Upper lobe of right lung (tissue), 1 donor: Measurements from ENCODE around the gene MGLL. TPM values are rescaled to one million over a fixed set of nuclear protein-coding genes. Genes with fewer than 3 reads are reported as not detected.

Experiments
- ATAC-seq: fragments of 200-7000 bp; cut with Tn5 transposase; one replicate; pipeline ENCODE4 v1.9.1; 2020; ENCODE audit warnings: mild to moderate bottlenecking, moderate library complexity
- DNase-seq: peaks from one replicate; pipeline ENCODE4 v3.0.0-alpha.2; 2020
- H3K27ac ChIP-seq: fragments of 200-600 bp; one replicate; pipeline ENCODE4 v1.8.0; 2022
- H3K27me3 ChIP-seq: fragments of 200-600 bp; one replicate; pipeline ENCODE4 v1.8.0; 2022; ENCODE audit warnings: mild to moderate bottlenecking
- H3K36me3 ChIP-seq: fragments of 200-600 bp; one replicate; pipeline ENCODE4 v1.8.0; 2022
- H3K4me1 ChIP-seq: fragments of 200-600 bp; one replicate; pipeline ENCODE4 v1.8.0; 2022
- H3K4me3 ChIP-seq: fragments of 200-600 bp; one replicate; pipeline ENCODE4 v1.8.0; 2022; ENCODE audit warnings: mild to moderate bottlenecking
- H3K9me3 ChIP-seq: fragments of 200-600 bp; one replicate; pipeline ENCODE4 v1.8.0; 2022
- intact Hi-C: fragments of 100-400 bp; cut with DNase I; formaldehyde crosslinking; loops from one replicate; pipeline ENCODE4 v1.11.0; 2022
- total RNA-seq: library from RNA; stranded (reverse); fragmentation: NEBNext Ultra II Directional; extraction: Animal tissue kit (Norgen Biotek cat#: 25700); gene quantifications from one replicate; pipeline ENCODE4 v1.2.1, GENCODE V29; 2021
- TF ChIP-seq, protein P1 (sequence below): fragments of 200-600 bp; IDR thresholded peaks from one replicate; pipeline ENCODE4 v1.8.0; 2022; ENCODE audit warnings: antibody characterized with exemption
- donor health status: DM: no; HTN: yes; CAD: no; lungs with severe emphysema.

The MGLL gene
- total RNA-seq, 1 donor from 2014 or later = 194 TPM

GRCh38 chr3:127821394-127821793, 921 bp downstream of the MGLL start:
- ATAC-seq = no peak
- intact Hi-C loops = loop anchor here (10.0 kb wide), 1 partner anchor 137 kb away; no protein-coding TSS in a partner anchor

GRCh38 chr3:127820826-127821313, 1.4 kb downstream of the MGLL start:
- H3K27ac ChIP-seq = peak overlapping the region; percentile 87
- peak overlapping the region; percentile 87 for H3K4me3 ChIP-seq
- ATAC-seq (no peak), DNase-seq (no peak)
- H3K4me1 ChIP-seq = peaks cover 50% of the 10 kb centered on the region
- H3K36me3 ChIP-seq = no peaks in the 10 kb centered on the region
- intact Hi-C loops = loop anchor here (10.0 kb wide), 1 partner anchor 136 kb away; no protein-coding TSS in a partner anchor
- H3K9me3 ChIP-seq = no peaks in the 10 kb centered on the region
- TF ChIP-seq, protein P1, sequence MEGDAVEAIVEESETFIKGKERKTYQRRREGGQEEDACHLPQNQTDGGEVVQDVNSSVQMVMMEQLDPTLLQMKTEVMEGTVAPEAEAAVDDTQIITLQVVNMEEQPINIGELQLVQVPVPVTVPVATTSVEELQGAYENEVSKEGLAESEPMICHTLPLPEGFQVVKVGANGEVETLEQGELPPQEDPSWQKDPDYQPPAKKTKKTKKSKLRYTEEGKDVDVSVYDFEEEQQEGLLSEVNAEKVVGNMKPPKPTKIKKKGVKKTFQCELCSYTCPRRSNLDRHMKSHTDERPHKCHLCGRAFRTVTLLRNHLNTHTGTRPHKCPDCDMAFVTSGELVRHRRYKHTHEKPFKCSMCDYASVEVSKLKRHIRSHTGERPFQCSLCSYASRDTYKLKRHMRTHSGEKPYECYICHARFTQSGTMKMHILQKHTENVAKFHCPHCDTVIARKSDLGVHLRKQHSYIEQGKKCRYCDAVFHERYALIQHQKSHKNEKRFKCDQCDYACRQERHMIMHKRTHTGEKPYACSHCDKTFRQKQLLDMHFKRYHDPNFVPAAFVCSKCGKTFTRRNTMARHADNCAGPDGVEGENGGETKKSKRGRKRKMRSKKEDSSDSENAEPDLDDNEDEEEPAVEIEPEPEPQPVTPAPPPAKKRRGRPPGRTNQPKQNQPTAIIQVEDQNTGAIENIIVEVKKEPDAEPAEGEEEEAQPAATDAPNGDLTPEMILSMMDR = no peak
- no peaks in the 10 kb centered on the region for H3K27me3 ChIP-seq

More at GRCh38 chr3:127821394-127821793, 921 bp downstream of the MGLL start:
- TF ChIP-seq, protein P1 = no peak
- Histone ChIP-seq H3K4me1 (peaks cover 47% of the 10 kb centered on the region), H3K27ac (peak overlapping the region; percentile 87), H3K4me3 (peak overlapping the region; percentile 87), H3K36me3 (no peaks in the 10 kb centered on the region), H3K9me3 (no peaks in the 10 kb centered on the region), H3K27me3 (no peaks in the 10 kb centered on the region)
- DNase-seq = peak; percentile 72

- TF ChIP-seq, protein P1 = no peak
- Histone ChIP-seq H3K9me3 (no peaks in the 10 kb centered on the region), H3K27ac (peak overlapping the region; percentile 87), H3K4me1 (peaks cover 56% of the 10 kb centered on the region), H3K4me3 (peak overlapping the region; percentile 87), H3K36me3 (no peaks in the 10 kb centered on the region), H3K27me3 (no peaks in the 10 kb centered on the region)
- peak; percentile 80 for DNase-seq
- intact Hi-C loops = loop anchor here (10.0 kb wide), 1 partner anchor 136 kb away; no protein-coding TSS in a partner anchor
- ATAC-seq = peak; percentile 24
Measured at GRCh38 chr3:127820221-127820825, 2.0 kb downstream of the MGLL start.

DNA sequence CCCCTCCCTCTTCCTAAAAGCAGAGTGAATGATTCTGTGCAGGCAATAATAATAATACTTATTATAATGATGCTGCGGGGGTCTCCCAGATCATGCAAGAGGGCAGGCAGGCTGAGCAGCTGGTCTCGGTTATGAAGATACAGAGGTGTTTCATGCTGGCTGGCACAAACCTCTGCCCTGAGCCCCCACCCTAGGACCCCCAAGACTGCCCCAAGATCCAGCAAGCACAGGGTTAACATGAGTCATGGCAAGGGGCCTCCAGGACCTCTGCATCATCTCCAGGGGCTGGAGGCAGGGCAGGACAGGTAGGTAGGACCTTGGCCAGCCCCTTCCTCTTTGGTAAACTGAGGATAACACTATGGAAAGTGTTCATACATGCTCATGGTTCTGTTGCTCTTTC, 2.7 kb downstream of the MGLL start:
- TF ChIP-seq, protein P1 = no peak
- no peaks in the 10 kb centered on the region for H3K9me3 ChIP-seq
- H3K4me1 ChIP-seq = peaks cover 57% of the 10 kb centered on the region
- peaks cover 6% of the 10 kb centered on the region for H3K36me3 ChIP-seq
- ATAC-seq (no peak), DNase-seq (no peak)
- peak overlapping the region; percentile 87 for H3K27ac ChIP-seq
- intact Hi-C loops = loop anchor here (10.0 kb wide), 1 partner anchor 135 kb away; no protein-coding TSS in a partner anchor
- peak overlapping the region; percentile 87 for H3K4me3 ChIP-seq
- H3K27me3 ChIP-seq = no peaks in the 10 kb centered on the region

- no peak overlapping the region for H3K4me3 ChIP-seq
- peaks cover 12% of the 10 kb centered on the region for H3K36me3 ChIP-seq
- intact Hi-C loops = no loop called here
- no peak for DNase-seq
- no peaks in the 10 kb centered on the region for H3K27me3 ChIP-seq
- no peaks in the 10 kb centered on the region for H3K9me3 ChIP-seq
- TF ChIP-seq, protein P1 = no peak
- H3K27ac ChIP-seq = peak overlapping the region; percentile 87
- peaks cover 62% of the 10 kb centered on the region for H3K4me1 ChIP-seq
- no peak for ATAC-seq
Measured at GRCh38 chr3:127819086-127819485, 3.2 kb downstream of the MGLL start.
